Panc1 (cell line): ENCODE results near the gene ABHD8.

ENCODE experiments used
- POLR2AphosphoS5 ChIP-seq: IDR thresholded peaks from 2 replicates; pipeline ENCODE4 v1.6.1; 2012; ENCODE audit warnings: mild to moderate bottlenecking, low read depth, low read length, moderate library complexity
- TF ChIP-seq, protein P1 (sequence below): fragments of 450-650 bp; IDR thresholded peaks from 2 replicates; pipeline ENCODE4 v1.5.1; 2017; ENCODE audit warnings: mild to moderate bottlenecking

DNA sequence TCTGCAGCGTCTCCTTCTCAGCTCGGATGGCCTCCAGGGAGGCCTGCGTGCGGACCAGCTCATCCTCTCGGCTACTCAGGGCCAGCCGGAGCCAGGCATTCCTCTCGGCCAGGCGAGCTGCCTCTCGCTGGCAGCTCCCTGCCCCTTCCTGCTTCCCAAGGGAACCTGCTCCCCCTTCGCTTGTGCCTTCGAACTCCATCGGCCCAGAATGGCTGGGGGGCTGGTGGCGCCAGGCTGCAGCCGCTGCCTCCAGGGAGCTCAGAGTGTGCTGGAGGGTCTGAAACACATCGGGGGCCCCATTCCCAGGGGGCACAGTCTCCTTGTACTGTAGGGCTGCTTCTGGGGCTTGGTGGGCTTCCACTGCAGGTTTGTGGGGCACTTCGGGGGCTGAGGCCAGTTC, 40.7 kb downstream of the ABHD8 start:
- TF ChIP-seq, protein P1, sequence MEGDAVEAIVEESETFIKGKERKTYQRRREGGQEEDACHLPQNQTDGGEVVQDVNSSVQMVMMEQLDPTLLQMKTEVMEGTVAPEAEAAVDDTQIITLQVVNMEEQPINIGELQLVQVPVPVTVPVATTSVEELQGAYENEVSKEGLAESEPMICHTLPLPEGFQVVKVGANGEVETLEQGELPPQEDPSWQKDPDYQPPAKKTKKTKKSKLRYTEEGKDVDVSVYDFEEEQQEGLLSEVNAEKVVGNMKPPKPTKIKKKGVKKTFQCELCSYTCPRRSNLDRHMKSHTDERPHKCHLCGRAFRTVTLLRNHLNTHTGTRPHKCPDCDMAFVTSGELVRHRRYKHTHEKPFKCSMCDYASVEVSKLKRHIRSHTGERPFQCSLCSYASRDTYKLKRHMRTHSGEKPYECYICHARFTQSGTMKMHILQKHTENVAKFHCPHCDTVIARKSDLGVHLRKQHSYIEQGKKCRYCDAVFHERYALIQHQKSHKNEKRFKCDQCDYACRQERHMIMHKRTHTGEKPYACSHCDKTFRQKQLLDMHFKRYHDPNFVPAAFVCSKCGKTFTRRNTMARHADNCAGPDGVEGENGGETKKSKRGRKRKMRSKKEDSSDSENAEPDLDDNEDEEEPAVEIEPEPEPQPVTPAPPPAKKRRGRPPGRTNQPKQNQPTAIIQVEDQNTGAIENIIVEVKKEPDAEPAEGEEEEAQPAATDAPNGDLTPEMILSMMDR: no peak
- TF ChIP-seq POLR2AphosphoS5: no peak
